H9 (cell line): ENCODE data around the gene PPP1R14C. TPM values are rescaled to one million over a fixed set of nuclear protein-coding genes. Genes with fewer than 3 reads are reported as not detected.

Source experiments
- DNase-seq: peaks from one replicate; pipeline ENCODE4 v3.0.0-alpha.2; 2017
- H2AFZ ChIP-seq: one replicate; pipeline ENCODE4 v1.6.1; 2013; ENCODE audit warnings: mild to moderate bottlenecking, low read length, control low read depth, moderate library complexity
- H2AK5ac ChIP-seq: 2 replicates; pipeline ENCODE4 v1.6.1; 2013; ENCODE audit warnings: low read length, control low read depth, mixed read lengths; ENCODE audit not compliant: insufficient read length
- H2BK120ac ChIP-seq: one replicate; pipeline ENCODE4 v1.6.1; 2013; ENCODE audit warnings: low read depth, mild to moderate bottlenecking, low read length, control low read depth, inconsistent platforms; ENCODE audit not compliant: poor library complexity, severe bottlenecking
- H2BK12ac ChIP-seq: 2 replicates; pipeline ENCODE4 v1.6.1; 2013; ENCODE audit warnings: low read length, control low read depth, mixed read lengths, low read depth; ENCODE audit not compliant: insufficient read length
- H2BK15ac ChIP-seq: 2 replicates; pipeline ENCODE4 v1.6.1; 2013; ENCODE audit warnings: low read depth, low read length, control low read depth
- H2BK20ac ChIP-seq: one replicate; pipeline ENCODE4 v1.6.1; 2013; ENCODE audit warnings: low read depth, mild to moderate bottlenecking, low read length, control low read depth, inconsistent platforms; ENCODE audit not compliant: poor library complexity, severe bottlenecking
- H2BK5ac ChIP-seq: 2 replicates; pipeline ENCODE4 v1.6.1; 2013; ENCODE audit warnings: low read length, control low read depth, mixed read lengths; ENCODE audit not compliant: insufficient read length
- H3K14ac ChIP-seq: 2 replicates; pipeline ENCODE4 v1.6.1; 2013; ENCODE audit warnings: low read length, control low read depth; ENCODE audit not compliant: insufficient read depth
- H3K18ac ChIP-seq: 2 replicates; pipeline ENCODE4 v1.6.1; 2013; ENCODE audit warnings: low read depth, mild to moderate bottlenecking, mixed read lengths, low read length, control low read depth; ENCODE audit not compliant: insufficient read length
- H3K23ac ChIP-seq: 2 replicates; pipeline ENCODE4 v1.6.1; 2013; ENCODE audit warnings: low read length, control low read depth, mixed read lengths, low read depth; ENCODE audit not compliant: insufficient read length
- H3K23me2 ChIP-seq: 2 replicates; pipeline ENCODE4 v1.6.1; 2013; ENCODE audit warnings: low read depth, mild to moderate bottlenecking, mixed read lengths, low read length, control low read depth; ENCODE audit not compliant: insufficient read length, poor library complexity, severe bottlenecking
- H3K27ac ChIP-seq: 2 replicates; pipeline ENCODE4 v1.5.1; 2013; ENCODE audit warnings: low read length, control low read depth, mixed read lengths, low read depth; ENCODE audit not compliant: insufficient read length
- H3K27me3 ChIP-seq: 2 replicates; pipeline ENCODE4 v1.6.1; 2013; ENCODE audit warnings: low read length, control low read depth, inconsistent platforms; ENCODE audit not compliant: insufficient read depth
- H3K4ac ChIP-seq: 2 replicates; pipeline ENCODE4 v1.6.1; 2013; ENCODE audit warnings: low read depth, mild to moderate bottlenecking, control low read depth, inconsistent platforms, low read length, moderate library complexity
- H3K4me1 ChIP-seq: 2 replicates; pipeline ENCODE4 v1.6.1; 2013; ENCODE audit warnings: low read length, control low read depth, inconsistent platforms; ENCODE audit not compliant: insufficient read depth
- H3K4me2 ChIP-seq: 2 replicates; pipeline ENCODE4 v1.6.1; 2013; ENCODE audit warnings: low read length, control low read depth, mixed read lengths; ENCODE audit not compliant: insufficient read length, insufficient read depth
- H3K56ac ChIP-seq: 2 replicates; pipeline ENCODE4 v1.6.1; 2013; ENCODE audit warnings: low read depth, mild to moderate bottlenecking, mixed read lengths, low read length, control low read depth; ENCODE audit not compliant: insufficient read length
- H3K79me1 ChIP-seq: 2 replicates; pipeline ENCODE4 v1.6.1; 2013; ENCODE audit warnings: low read depth, mild to moderate bottlenecking, moderate library complexity, low read length, control low read depth, inconsistent platforms; ENCODE audit not compliant: insufficient read depth, poor library complexity, severe bottlenecking
- H3K79me2 ChIP-seq: 2 replicates; pipeline ENCODE4 v1.6.1; 2013; ENCODE audit warnings: low read length, control low read depth, inconsistent platforms; ENCODE audit not compliant: insufficient read depth
- H3K9ac ChIP-seq: 2 replicates; pipeline ENCODE4 v1.6.1; 2013; ENCODE audit warnings: low read length, control low read depth, mixed read lengths; ENCODE audit not compliant: insufficient read length; ENCODE audit errors: extremely low read depth
- H3K9me3 ChIP-seq: one replicate; pipeline ENCODE4 v1.6.1; 2013; ENCODE audit warnings: low read depth, low read length, inconsistent platforms; ENCODE audit not compliant: control insufficient read depth
- H3T11ph ChIP-seq: one replicate; pipeline ENCODE4 v1.6.1; 2013; ENCODE audit warnings: mild to moderate bottlenecking, low read length, control low read depth, inconsistent platforms
- H4K20me1 ChIP-seq: one replicate; pipeline ENCODE4 v1.6.1; 2013; ENCODE audit not compliant: control insufficient read depth, insufficient read length, insufficient read depth
- H4K5ac ChIP-seq: 2 replicates; pipeline ENCODE4 v1.6.1; 2013; ENCODE audit warnings: low read depth, mild to moderate bottlenecking, mixed read lengths, low read length, control low read depth; ENCODE audit not compliant: insufficient read length
- H4K8ac ChIP-seq: replicated peaks from 2 replicates; pipeline ENCODE4 v1.6.1; 2013; ENCODE audit warnings: low read length, control low read depth, mixed read lengths, low read depth; ENCODE audit not compliant: insufficient read length
- H4K91ac ChIP-seq: 2 replicates; pipeline ENCODE4 v1.6.1; 2013; ENCODE audit warnings: low read depth, mild to moderate bottlenecking, moderate library complexity, mixed read lengths, low read length, control low read depth; ENCODE audit not compliant: insufficient read length
- H3K27ac Mint-ChIP-seq, 3 experiments: 2 replicates in 2 of 3; 3 replicates in 1 of 3; pipeline ENCODE4 v1.8.0; 2020 to 2021; ENCODE audit warnings: mixed read lengths in 3 of 3, mild to moderate bottlenecking in 1 of 3, moderate library complexity in 1 of 3
- H3K27me3 Mint-ChIP-seq: 2 replicates; pipeline ENCODE4 v1.8.0; 2021; ENCODE audit warnings: low read depth, mild to moderate bottlenecking, moderate library complexity, mixed read lengths
- H3K36me3 Mint-ChIP-seq, 3 experiments: 2 replicates in 2 of 3; 3 replicates in 1 of 3; pipeline ENCODE4 v1.8.0; 2020 to 2021; ENCODE audit warnings: low read depth in 3 of 3, mixed read lengths in 3 of 3; ENCODE audit not compliant: insufficient read depth in 1 of 3
- H3K4me1 Mint-ChIP-seq, 2 experiments: 2 replicates each; pipeline ENCODE4 v1.8.0; 2020; ENCODE audit warnings: mixed read lengths in 2 of 2
- H3K4me3 Mint-ChIP-seq, 2 experiments: 2 replicates in 1 of 2; 3 replicates in 1 of 2; pipeline ENCODE4 v1.8.0; 2020 to 2021; ENCODE audit warnings: mild to moderate bottlenecking in 2 of 2, mixed read lengths in 2 of 2, moderate library complexity in 1 of 2
- H3K9me3 Mint-ChIP-seq, 2 experiments: 2 replicates in 1 of 2; 3 replicates in 1 of 2; pipeline ENCODE4 v1.8.0; 2020; ENCODE audit warnings: mild to moderate bottlenecking in 2 of 2, mixed read lengths in 2 of 2, moderate library complexity in 1 of 2
- WGBS: extraction: QIAGEN DNeasy Blood & Tissue Kit; methylation state at CpG from one replicate; pipeline ENCODE4 v1.1.7; 2013; ENCODE audit warnings: missing lambda C conversion rate, low lambda C conversion rate, mixed read lengths; ENCODE audit not compliant: insufficient read length; ENCODE audit errors: extremely low coverage; 5-methylcytosine and 5-hydroxymethylcytosine counted together
- total RNA-seq: library from RNA; stranded (reverse); gene quantifications from 2 replicates; pipeline ENCODE4 v1.2.1, GENCODE V29; 2021
- TF ChIP-seq, protein P1 (sequence below): fragments of 200-600 bp; sonication (generic); conservative IDR thresholded peaks from 3 replicates; pipeline ENCODE4 v1.8.0; 2021; ENCODE audit warnings: antibody characterized with exemption, mild to moderate bottlenecking

PPP1R14C gene
- total RNA-seq, 1 experiment from 2014 or later = 0.37 TPM

GRCh38 chr6:150099546-150099945 lies 43.3 kb upstream of the PPP1R14C start:
- WGBS = no CpG with 5 or more reads among the region's 8 CpGs
- no peaks in the 10 kb centered on the region for H3K9me3 ChIP-seq
- TF ChIP-seq, protein P1, sequence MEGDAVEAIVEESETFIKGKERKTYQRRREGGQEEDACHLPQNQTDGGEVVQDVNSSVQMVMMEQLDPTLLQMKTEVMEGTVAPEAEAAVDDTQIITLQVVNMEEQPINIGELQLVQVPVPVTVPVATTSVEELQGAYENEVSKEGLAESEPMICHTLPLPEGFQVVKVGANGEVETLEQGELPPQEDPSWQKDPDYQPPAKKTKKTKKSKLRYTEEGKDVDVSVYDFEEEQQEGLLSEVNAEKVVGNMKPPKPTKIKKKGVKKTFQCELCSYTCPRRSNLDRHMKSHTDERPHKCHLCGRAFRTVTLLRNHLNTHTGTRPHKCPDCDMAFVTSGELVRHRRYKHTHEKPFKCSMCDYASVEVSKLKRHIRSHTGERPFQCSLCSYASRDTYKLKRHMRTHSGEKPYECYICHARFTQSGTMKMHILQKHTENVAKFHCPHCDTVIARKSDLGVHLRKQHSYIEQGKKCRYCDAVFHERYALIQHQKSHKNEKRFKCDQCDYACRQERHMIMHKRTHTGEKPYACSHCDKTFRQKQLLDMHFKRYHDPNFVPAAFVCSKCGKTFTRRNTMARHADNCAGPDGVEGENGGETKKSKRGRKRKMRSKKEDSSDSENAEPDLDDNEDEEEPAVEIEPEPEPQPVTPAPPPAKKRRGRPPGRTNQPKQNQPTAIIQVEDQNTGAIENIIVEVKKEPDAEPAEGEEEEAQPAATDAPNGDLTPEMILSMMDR = no peak
- H4K8ac ChIP-seq = no peak overlapping the region
- H3K18ac ChIP-seq = no peak overlapping the region
- H3T11ph ChIP-seq = no peak overlapping the region
- H4K91ac ChIP-seq = no peak overlapping the region
- no peak overlapping the region for H3K14ac ChIP-seq
- no peak overlapping the region for H2AFZ ChIP-seq
- Mint-ChIP-seq H3K36me3 (no peaks in the 10 kb centered on the region), H3K27me3 (peaks cover 9% of the 10 kb centered on the region), H3K4me1 (no peaks in the 10 kb centered on the region), H3K9me3 (no peaks in the 10 kb centered on the region), H3K27ac (no peak overlapping the region), H3K4me3 (no peak overlapping the region)
- no peaks in the 10 kb centered on the region for H3K23me2 ChIP-seq
- no peak overlapping the region for H4K5ac ChIP-seq
- no peak overlapping the region for H3K9ac ChIP-seq
- no peak overlapping the region for H2BK20ac ChIP-seq
- H3K79me2 ChIP-seq = no peaks in the 10 kb centered on the region
- H3K4me1 ChIP-seq = no peaks in the 10 kb centered on the region
- H3K27me3 ChIP-seq = no peaks in the 10 kb centered on the region
- DNase-seq = no peak
- no peak overlapping the region for H2BK15ac ChIP-seq
- H3K79me1 ChIP-seq = no peaks in the 10 kb centered on the region
- no peak overlapping the region for H3K23ac ChIP-seq
- H3K56ac ChIP-seq = no peak overlapping the region
- no peak overlapping the region for H2BK5ac ChIP-seq
- no peak overlapping the region for H3K4ac ChIP-seq
- H2AK5ac ChIP-seq = no peak overlapping the region
- no peak overlapping the region for H3K4me2 ChIP-seq
- no peaks in the 10 kb centered on the region for H4K20me1 ChIP-seq
- no peak overlapping the region for H3K27ac ChIP-seq
- H2BK120ac ChIP-seq = no peak overlapping the region
- H2BK12ac ChIP-seq = no peak overlapping the region
